SU-DHL-6 (cell line): ENCODE results near the gene SSC5D.

ENCODE experiments used
- EZH2phosphoT487 ChIP-seq: fragments of 200-600 bp; sonication (generic), shearing (Covaris generic); conservative IDR thresholded peaks from 2 replicates; pipeline ENCODE4 v1.6.1; 2018; ENCODE audit warnings: mild to moderate bottlenecking, antibody characterized with exemption, low read length, moderate library complexity, mixed read lengths
- TF ChIP-seq, protein P1 (sequence below): fragments of 200-600 bp; sonication (generic); IDR thresholded peaks from one replicate; pipeline ENCODE4 v1.5.1; 2017; ENCODE audit warnings: antibody characterized with exemption, mild to moderate bottlenecking, low read length, moderate library complexity; ENCODE audit not compliant: insufficient read depth, poor library complexity, severe bottlenecking

DNA sequence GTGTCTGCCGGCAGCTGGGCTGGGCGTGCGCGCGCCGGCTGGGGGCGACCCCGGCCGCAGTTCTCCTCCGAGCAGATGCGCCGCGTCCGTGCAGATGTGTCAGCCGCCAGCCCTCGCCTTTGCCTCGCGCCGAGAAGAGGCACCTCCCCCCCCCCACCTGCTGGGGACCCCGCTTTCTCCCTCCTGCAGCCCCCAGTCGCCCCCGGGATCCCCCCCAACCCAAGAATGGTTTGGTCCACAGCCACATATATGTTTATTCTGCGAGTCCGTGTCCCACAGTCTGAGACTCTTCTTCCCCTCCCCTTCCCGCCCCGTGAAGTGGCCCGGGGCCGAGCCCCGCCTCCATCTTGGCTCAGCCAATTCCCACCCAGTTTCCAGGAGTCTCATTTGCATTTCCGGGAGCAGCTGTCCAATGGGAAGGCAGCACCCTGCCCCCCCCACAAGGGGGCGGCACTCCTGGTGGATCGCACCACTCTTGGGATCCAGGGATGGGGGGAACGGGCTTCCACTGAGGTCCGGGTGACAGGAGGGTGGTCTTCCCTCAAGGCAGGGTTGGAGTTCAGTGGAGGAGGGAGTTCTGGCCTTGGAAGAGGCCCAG, 35.4 kb upstream of the SSC5D start:
- TF ChIP-seq, protein P1, sequence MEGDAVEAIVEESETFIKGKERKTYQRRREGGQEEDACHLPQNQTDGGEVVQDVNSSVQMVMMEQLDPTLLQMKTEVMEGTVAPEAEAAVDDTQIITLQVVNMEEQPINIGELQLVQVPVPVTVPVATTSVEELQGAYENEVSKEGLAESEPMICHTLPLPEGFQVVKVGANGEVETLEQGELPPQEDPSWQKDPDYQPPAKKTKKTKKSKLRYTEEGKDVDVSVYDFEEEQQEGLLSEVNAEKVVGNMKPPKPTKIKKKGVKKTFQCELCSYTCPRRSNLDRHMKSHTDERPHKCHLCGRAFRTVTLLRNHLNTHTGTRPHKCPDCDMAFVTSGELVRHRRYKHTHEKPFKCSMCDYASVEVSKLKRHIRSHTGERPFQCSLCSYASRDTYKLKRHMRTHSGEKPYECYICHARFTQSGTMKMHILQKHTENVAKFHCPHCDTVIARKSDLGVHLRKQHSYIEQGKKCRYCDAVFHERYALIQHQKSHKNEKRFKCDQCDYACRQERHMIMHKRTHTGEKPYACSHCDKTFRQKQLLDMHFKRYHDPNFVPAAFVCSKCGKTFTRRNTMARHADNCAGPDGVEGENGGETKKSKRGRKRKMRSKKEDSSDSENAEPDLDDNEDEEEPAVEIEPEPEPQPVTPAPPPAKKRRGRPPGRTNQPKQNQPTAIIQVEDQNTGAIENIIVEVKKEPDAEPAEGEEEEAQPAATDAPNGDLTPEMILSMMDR, result no peak
- TF ChIP-seq EZH2phosphoT487, result no peak
